Tracheal epithelial cell (primary cell): Measurements from ENCODE around the gene WDHD1. TPM values are rescaled to one million over a fixed set of nuclear protein-coding genes. Genes with fewer than 3 reads are reported as not detected.

ENCODE experiments used
- total RNA-seq: library from RNA; depleted of rRNA; stranded (reverse); fragments of >200 nt; gene quantifications from 2 replicates; pipeline ENCODE4 v1.2.1, GENCODE V29; 2014

The WDHD1 gene, protein sequence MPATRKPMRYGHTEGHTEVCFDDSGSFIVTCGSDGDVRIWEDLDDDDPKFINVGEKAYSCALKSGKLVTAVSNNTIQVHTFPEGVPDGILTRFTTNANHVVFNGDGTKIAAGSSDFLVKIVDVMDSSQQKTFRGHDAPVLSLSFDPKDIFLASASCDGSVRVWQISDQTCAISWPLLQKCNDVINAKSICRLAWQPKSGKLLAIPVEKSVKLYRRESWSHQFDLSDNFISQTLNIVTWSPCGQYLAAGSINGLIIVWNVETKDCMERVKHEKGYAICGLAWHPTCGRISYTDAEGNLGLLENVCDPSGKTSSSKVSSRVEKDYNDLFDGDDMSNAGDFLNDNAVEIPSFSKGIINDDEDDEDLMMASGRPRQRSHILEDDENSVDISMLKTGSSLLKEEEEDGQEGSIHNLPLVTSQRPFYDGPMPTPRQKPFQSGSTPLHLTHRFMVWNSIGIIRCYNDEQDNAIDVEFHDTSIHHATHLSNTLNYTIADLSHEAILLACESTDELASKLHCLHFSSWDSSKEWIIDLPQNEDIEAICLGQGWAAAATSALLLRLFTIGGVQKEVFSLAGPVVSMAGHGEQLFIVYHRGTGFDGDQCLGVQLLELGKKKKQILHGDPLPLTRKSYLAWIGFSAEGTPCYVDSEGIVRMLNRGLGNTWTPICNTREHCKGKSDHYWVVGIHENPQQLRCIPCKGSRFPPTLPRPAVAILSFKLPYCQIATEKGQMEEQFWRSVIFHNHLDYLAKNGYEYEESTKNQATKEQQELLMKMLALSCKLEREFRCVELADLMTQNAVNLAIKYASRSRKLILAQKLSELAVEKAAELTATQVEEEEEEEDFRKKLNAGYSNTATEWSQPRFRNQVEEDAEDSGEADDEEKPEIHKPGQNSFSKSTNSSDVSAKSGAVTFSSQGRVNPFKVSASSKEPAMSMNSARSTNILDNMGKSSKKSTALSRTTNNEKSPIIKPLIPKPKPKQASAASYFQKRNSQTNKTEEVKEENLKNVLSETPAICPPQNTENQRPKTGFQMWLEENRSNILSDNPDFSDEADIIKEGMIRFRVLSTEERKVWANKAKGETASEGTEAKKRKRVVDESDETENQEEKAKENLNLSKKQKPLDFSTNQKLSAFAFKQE
- total RNA-seq = 7.7 and 10.4 TPM in 2 replicates

DNA sequence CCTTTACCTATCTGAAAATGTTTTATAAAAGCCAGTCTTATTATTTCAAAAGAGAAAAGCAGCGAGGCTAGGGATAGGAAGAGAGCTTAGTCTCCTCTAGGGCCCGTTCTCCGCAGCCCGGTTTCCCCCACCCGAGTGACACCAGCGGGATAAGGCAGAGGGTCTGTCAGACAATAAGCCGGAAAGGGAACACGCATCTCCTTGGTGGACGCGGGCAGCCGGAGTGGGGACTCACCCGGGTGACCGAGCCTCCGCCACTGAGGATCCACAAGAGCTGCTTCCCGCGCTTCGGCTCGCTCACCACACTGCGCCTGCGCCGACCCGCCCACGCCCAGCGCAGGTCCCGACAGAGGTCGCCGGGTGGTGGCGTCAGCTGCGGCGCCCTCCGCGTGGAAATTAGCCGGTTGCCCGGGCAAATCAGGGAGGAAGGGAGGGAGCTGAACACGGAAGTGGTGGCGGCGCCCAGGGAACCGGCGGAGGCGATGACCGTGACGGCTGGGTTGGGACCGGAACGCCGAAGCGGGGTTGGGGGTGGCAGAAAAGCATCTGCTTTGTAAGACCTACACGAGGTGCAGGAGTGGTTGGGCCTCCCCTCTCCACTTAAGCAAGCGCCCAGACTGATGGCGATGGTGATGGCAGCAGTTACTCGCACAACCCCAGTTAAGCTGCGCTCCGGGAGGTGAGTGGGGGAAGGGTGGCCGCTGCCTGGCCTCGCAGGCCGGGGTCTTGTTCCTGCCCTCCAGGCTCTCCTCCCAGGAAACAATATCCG lies at the start of gene WDHD1, which contains the start of gene SOCS4:
Gene WDHD1 (minus strand): TSS at position 307 of the 769 bp plus-strand sequence. CDS start 312 bp downstream, outside the sequence.
Gene SOCS4 (plus strand): TSS at position 444 of the 769 bp plus-strand sequence. CDS start 15,806 bp downstream, outside the sequence.

DNA sequence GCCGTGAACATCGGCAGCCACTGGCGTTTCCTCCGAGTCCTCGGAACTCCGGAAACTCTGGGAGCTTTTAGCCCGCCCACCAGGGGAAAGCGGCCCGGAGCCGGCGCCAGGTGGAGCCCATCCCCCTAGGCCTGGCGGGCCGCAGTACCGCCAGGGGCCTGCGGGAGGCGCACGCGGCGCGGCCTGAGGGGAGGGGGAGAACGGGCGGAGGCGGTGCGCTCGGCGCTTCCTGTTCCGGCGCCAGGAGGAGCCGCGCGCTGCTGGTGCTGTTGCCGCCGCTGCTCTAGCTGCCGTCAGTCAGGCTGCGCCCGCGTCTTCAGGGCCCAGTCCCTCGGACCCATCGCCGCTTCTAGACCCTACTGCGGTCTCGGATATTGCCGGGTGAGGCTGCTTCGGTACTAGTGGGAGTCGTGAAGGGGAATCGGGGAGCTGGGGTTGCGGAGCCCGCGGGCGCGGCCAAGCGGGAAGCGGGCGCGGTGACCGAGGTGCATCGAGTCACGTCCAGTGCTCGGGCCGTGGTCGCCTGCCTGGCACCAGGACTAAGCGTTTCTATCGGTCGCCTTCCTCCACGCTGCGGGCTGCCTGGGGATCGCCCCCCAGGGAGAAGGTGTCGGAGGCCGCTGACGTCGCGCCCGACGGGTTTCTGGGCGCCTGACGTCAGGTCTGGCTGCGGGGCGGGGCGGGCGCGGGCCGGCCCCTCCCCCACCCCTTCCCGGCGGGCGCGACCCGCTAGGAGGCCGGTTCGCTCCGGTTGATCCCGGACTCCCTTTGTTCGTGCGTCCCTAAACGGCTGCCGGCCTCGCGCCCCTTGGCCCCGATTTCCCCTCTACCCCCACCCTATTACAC lies 24.7 kb upstream of the WDHD1 start, which contains the start of gene MAPK1IP1L:
Gene MAPK1IP1L (plus strand): TSS at position 225 of the 846 bp plus-strand sequence. CDS start 10,037 bp downstream, outside the sequence.

DNA sequence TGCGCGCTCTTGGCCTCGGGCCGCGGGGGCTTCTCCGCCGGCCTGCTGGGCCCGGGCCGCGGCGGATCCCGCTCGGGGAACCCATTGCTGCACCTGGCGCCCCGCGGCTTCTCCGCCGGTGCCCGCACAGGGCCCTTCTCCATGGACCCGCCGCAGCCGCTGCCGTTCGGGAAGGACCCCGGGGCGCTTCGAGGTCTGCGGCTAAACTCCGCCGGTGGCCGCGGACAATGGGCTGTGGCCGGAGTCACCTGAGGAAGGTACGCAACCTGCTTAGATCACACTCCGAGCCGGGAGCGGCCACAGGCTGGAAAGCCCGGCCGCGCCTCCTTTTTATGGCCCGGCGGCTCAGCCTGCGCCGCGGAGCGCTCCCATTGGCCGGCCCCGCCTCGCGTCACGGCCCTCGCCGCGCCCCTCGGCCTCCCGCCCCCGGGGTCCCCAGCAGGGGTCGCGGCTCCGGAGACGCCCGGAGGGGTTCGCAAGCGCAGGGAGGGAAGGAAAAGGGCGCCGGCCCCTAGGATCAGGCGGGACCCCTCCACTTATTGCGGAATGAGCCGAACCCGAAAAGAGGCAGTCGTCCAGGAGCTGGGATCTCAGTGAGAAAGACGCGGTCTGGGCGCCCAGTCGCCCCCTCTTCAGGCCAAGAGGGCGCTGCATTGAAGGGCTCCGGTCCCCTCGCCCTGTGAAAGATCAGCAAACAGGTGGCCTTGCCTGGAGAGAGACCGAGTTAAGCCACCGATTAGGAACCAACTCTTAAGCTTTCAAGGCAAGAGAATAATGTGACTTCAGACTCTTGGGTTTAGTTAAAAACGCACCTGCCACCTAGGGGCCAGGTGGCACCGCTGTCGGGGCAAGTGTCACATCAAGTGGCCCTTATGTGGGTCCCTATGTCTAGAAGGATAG lies 124.1 kb downstream of the WDHD1 start, which contains the start of gene GCH1:
Gene GCH1 (minus strand): TSS at position 306 of the 900 bp plus-strand sequence. CDS start 163 bp downstream, at position 143.

Other genes with a start within 250 kb of the WDHD1 start
- 7.5 and 12.5 TPM in 2 replicates for gene GCH1, start 124.3 kb downstream of the WDHD1 start, total RNA-seq
- 10.1 and 10.9 TPM in 2 replicates for gene SOCS4, start 137 bp upstream of the WDHD1 start, total RNA-seq
- gene MAPK1IP1L, start 24.5 kb upstream of the WDHD1 start, total RNA-seq = 13.7 and 15.6 TPM in 2 replicates
- gene LGALS3, start 102.2 kb upstream of the WDHD1 start, total RNA-seq = 177 and 214 TPM in 2 replicates
- 0.43 and 2.7 TPM in 2 replicates for gene DLGAP5, start 164.5 kb upstream of the WDHD1 start, total RNA-seq
- gene FBXO34, start 244.3 kb upstream of the WDHD1 start, total RNA-seq = 19.8 and 27.0 TPM in 2 replicates